Astrocyte (in vitro differentiated cells and primary cell): ENCODE results near the gene PYM1. TPM values are rescaled to one million over a fixed set of nuclear protein-coding genes. Genes with fewer than 3 reads are reported as not detected.

Source experiments
- DNase-seq: peaks from one replicate; pipeline ENCODE4 v3.0.0-alpha.2; 2010; ENCODE audit warnings: low read depth
- FAIRE-seq: peaks from 2 replicates; lab custom pipeline; 2011; peaks lifted over from hg19 to GRCh38; lab: Jason Lieb, UNC
- H2AFZ ChIP-seq: 2 replicates; pipeline ENCODE4 v1.6.0; 2012; ENCODE audit warnings: low read depth, low read length, inconsistent platforms
- H3K27ac ChIP-seq: 2 replicates; pipeline ENCODE4 v1.5.1; 2011; ENCODE audit warnings: low read depth, low read length, inconsistent platforms
- H3K27me3 ChIP-seq: 2 replicates; pipeline ENCODE4 v1.6.0; 2011; ENCODE audit warnings: low read length, inconsistent platforms; ENCODE audit not compliant: insufficient read depth
- H3K36me3 ChIP-seq: 2 replicates; pipeline ENCODE4 v1.5.1; 2011; ENCODE audit warnings: low read length, inconsistent platforms; ENCODE audit not compliant: insufficient read depth
- H3K4me1 ChIP-seq: 2 replicates; pipeline ENCODE4 v1.5.1; 2011; ENCODE audit warnings: low read length, inconsistent platforms; ENCODE audit not compliant: insufficient read depth
- H3K4me2 ChIP-seq: 2 replicates; pipeline ENCODE4 v1.6.0; 2012; ENCODE audit warnings: low read length, inconsistent platforms
- H3K4me3 ChIP-seq: 2 replicates; pipeline ENCODE4 v1.5.1; 2011; ENCODE audit warnings: low read depth, mild to moderate bottlenecking, low read length, inconsistent platforms; ENCODE audit not compliant: insufficient read depth
- H3K79me2 ChIP-seq: 2 replicates; pipeline ENCODE4 v1.6.0; 2012; ENCODE audit warnings: mild to moderate bottlenecking, low read length, inconsistent platforms; ENCODE audit not compliant: insufficient read depth
- H3K9ac ChIP-seq: 2 replicates; pipeline ENCODE4 v1.6.0; 2012; ENCODE audit warnings: mild to moderate bottlenecking, low read length, inconsistent platforms
- H3K9me3 ChIP-seq: 2 replicates; pipeline ENCODE4 v1.5.1; 2012; ENCODE audit warnings: low read depth, mild to moderate bottlenecking, low read length, inconsistent platforms; ENCODE audit not compliant: insufficient read depth
- H4K20me1 ChIP-seq: 2 replicates; pipeline ENCODE4 v1.6.0; 2012; ENCODE audit warnings: low read length, inconsistent platforms; ENCODE audit not compliant: insufficient read depth
- H3K27ac Mint-ChIP-seq: one replicate; pipeline ENCODE4 v1.8.0; 2021; ENCODE audit warnings: mild to moderate bottlenecking, mixed read lengths; ENCODE audit not compliant: unreplicated experiment
- H3K27me3 Mint-ChIP-seq: one replicate; pipeline ENCODE4 v1.8.0; 2021; ENCODE audit warnings: low read depth, mixed read lengths; ENCODE audit not compliant: unreplicated experiment
- H3K36me3 Mint-ChIP-seq: one replicate; pipeline ENCODE4 v1.8.0; 2021; ENCODE audit warnings: low read depth, mixed read lengths; ENCODE audit not compliant: unreplicated experiment
- H3K4me1 Mint-ChIP-seq: one replicate; pipeline ENCODE4 v1.8.0; 2021; ENCODE audit warnings: low read depth, mixed read lengths; ENCODE audit not compliant: unreplicated experiment
- H3K4me3 Mint-ChIP-seq: one replicate; pipeline ENCODE4 v1.8.0; 2021; ENCODE audit warnings: mild to moderate bottlenecking, moderate library complexity, mixed read lengths; ENCODE audit not compliant: unreplicated experiment
- H3K9me3 Mint-ChIP-seq: one replicate; pipeline ENCODE4 v1.8.0; 2021; ENCODE audit warnings: mild to moderate bottlenecking, mixed read lengths; ENCODE audit not compliant: unreplicated experiment
- EZH2 ChIP-seq: IDR thresholded peaks from 2 replicates; pipeline ENCODE4 v1.6.1; 2012; ENCODE audit warnings: mild to moderate bottlenecking, low read length, inconsistent platforms; ENCODE audit not compliant: insufficient read depth
- total RNA-seq: library from RNA; stranded (reverse); gene quantifications from 2 replicates; pipeline ENCODE4 v1.2.1, GENCODE V29; 2021
- TF ChIP-seq, protein P1 (sequence below): IDR thresholded peaks from 2 replicates; pipeline ENCODE4 v1.5.1; 2011; ENCODE audit warnings: low read depth, mild to moderate bottlenecking, inconsistent platforms, low read length, moderate library complexity; ENCODE audit not compliant: insufficient read depth

Gene PYM1
- total RNA-seq, 1 donor from 2014 or later: 33.6 TPM

DNA sequence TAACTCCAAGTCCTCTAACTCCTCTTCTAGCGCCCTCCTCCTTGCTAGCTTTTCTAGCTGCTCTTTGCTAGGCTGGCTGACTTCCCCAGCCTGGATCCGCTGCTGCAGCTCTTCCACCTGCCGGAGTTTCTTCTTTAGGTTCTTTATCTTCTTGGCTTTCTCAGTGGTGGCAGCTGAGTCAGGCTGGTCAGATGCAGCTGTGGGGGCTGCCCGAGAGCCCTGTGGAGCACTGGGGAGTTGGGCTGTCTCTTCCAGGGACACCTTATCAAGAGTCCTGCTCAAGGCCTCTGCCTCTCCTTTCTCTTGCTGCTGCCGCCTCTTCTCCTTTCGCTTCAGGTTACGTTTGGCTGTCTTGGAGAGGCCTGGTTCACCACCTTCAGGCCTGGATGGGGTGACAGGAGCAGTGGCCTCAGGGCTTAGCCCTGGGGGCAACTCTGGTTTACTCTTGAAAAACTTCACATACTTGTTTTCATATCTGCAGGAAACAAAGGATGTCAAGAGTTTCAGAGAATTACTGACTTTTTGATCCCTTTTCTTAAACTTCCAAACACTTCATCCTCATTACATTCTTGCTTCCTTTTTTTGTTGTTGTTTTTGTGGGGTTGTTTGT is 25.7 kb downstream of the PYM1 start:
- H3K27ac Mint-ChIP-seq: no peak overlapping the region
- H3K36me3 Mint-ChIP-seq: peaks cover 7% of the 10 kb centered on the region
- no peak overlapping the region for H3K4me3 ChIP-seq
- FAIRE-seq: no peak
- no peaks in the 10 kb centered on the region for H3K27me3 ChIP-seq
- no peak overlapping the region for H3K27ac ChIP-seq
- H3K9me3 Mint-ChIP-seq: no peaks in the 10 kb centered on the region
- no peaks in the 10 kb centered on the region for H3K9me3 ChIP-seq
- no peaks in the 10 kb centered on the region for H4K20me1 ChIP-seq
- H3K9ac ChIP-seq: no peak overlapping the region
- no peak overlapping the region for H3K4me3 Mint-ChIP-seq
- H3K4me1 ChIP-seq: peaks cover 5% of the 10 kb centered on the region
- H2AFZ ChIP-seq: no peak overlapping the region
- DNase-seq: no peak
- H3K4me2 ChIP-seq: no peak overlapping the region
- H3K4me1 Mint-ChIP-seq: peaks cover 8% of the 10 kb centered on the region
- peaks cover 5% of the 10 kb centered on the region for H3K36me3 ChIP-seq
- no peaks in the 10 kb centered on the region for H3K27me3 Mint-ChIP-seq
- TF ChIP-seq, protein P1, sequence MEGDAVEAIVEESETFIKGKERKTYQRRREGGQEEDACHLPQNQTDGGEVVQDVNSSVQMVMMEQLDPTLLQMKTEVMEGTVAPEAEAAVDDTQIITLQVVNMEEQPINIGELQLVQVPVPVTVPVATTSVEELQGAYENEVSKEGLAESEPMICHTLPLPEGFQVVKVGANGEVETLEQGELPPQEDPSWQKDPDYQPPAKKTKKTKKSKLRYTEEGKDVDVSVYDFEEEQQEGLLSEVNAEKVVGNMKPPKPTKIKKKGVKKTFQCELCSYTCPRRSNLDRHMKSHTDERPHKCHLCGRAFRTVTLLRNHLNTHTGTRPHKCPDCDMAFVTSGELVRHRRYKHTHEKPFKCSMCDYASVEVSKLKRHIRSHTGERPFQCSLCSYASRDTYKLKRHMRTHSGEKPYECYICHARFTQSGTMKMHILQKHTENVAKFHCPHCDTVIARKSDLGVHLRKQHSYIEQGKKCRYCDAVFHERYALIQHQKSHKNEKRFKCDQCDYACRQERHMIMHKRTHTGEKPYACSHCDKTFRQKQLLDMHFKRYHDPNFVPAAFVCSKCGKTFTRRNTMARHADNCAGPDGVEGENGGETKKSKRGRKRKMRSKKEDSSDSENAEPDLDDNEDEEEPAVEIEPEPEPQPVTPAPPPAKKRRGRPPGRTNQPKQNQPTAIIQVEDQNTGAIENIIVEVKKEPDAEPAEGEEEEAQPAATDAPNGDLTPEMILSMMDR: no peak
- TF ChIP-seq EZH2: no peak
- H3K79me2 ChIP-seq: no peaks in the 10 kb centered on the region

DNA sequence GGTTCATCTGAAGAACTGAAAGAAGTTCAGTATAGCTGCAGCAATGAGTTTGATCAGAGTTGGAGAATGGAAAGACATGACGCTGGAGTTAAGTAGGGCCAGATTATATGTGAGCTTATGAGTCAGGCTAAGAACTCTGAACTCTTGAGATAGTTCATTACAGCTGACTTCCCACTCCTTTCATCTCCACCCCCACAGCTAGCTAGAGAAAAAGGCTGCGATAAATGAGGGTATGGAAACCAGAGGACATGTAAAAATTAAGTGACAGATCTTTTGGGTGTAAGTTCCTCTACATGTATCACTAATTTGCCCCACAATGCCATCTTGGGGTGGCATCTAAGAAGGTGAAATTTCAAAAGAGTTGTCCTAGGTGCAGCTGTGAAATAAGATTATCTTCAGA is 28.6 kb downstream of the PYM1 start:
- FAIRE-seq (no peak), DNase-seq (peak; percentile 52)
- peaks cover 8% of the 10 kb centered on the region for H3K4me1 Mint-ChIP-seq
- H3K27me3 Mint-ChIP-seq: no peaks in the 10 kb centered on the region
- H3K4me1 ChIP-seq: peaks cover 5% of the 10 kb centered on the region
- TF ChIP-seq, protein P1: no peak
- no peak for TF ChIP-seq EZH2
- H3K36me3 ChIP-seq: peaks cover 5% of the 10 kb centered on the region
- H3K27me3 ChIP-seq: no peaks in the 10 kb centered on the region
- H3K9me3 ChIP-seq: no peaks in the 10 kb centered on the region
- no peak overlapping the region for H3K4me3 ChIP-seq
- no peak overlapping the region for H2AFZ ChIP-seq
- peak overlapping the region; percentile 31 for H3K27ac Mint-ChIP-seq
- peak overlapping the region; percentile 50 for H3K4me3 Mint-ChIP-seq
- no peak overlapping the region for H3K9ac ChIP-seq
- peaks cover 7% of the 10 kb centered on the region for H3K36me3 Mint-ChIP-seq
- H3K79me2 ChIP-seq: no peaks in the 10 kb centered on the region
- H3K27ac ChIP-seq: no peak overlapping the region
- H3K9me3 Mint-ChIP-seq: no peaks in the 10 kb centered on the region
- peak overlapping the region; percentile 6 for H3K4me2 ChIP-seq
- no peaks in the 10 kb centered on the region for H4K20me1 ChIP-seq

DNA sequence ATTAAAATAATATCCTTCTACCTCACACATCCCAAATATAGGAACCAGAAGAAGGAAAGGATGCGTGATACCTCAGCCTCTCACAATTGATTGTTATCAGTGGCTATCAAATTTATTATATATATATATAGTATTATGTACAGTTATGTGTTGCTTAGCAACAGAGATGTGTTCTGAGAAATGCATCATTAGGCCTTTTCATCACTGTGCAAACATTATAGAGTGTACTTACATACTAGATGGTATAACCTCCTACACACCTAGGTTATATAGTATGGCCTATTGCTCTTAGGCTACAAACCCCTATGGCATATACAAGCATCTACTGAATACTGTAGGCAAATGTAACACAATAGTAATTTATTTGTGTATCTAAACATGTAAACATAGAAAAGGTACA is 34.0 kb downstream of the PYM1 start:
- Mint-ChIP-seq H3K4me3 (no peak overlapping the region), H3K4me1 (no peaks in the 10 kb centered on the region), H3K27ac (no peak overlapping the region), H3K27me3 (no peaks in the 10 kb centered on the region), H3K36me3 (peaks cover 2% of the 10 kb centered on the region), H3K9me3 (peaks cover 2% of the 10 kb centered on the region)
- peaks cover under 1% of the 10 kb centered on the region for H3K4me1 ChIP-seq
- no peaks in the 10 kb centered on the region for H3K9me3 ChIP-seq
- no peak overlapping the region for H3K4me3 ChIP-seq
- no peak overlapping the region for H3K27ac ChIP-seq
- no peak overlapping the region for H2AFZ ChIP-seq
- no peaks in the 10 kb centered on the region for H4K20me1 ChIP-seq
- H3K9ac ChIP-seq: no peak overlapping the region
- H3K79me2 ChIP-seq: no peaks in the 10 kb centered on the region
- TF ChIP-seq, protein P1: no peak
- no peak for TF ChIP-seq EZH2
- no peak for DNase-seq
- FAIRE-seq: no peak
- no peaks in the 10 kb centered on the region for H3K36me3 ChIP-seq
- no peak overlapping the region for H3K4me2 ChIP-seq
- H3K27me3 ChIP-seq: no peaks in the 10 kb centered on the region
